GM12878 (cell line): ENCODE data around the gene OLFML3. TPM values are rescaled to one million over a fixed set of nuclear protein-coding genes. Genes with fewer than 3 reads are reported as not detected.

Source experiments
- ATAC-seq: fragments of 200-7000 bp; cut with Tn5 transposase; 3 replicates; pipeline ENCODE4 v1.9.1; 2020; ENCODE audit warnings: mild to moderate bottlenecking, moderate library complexity
- BruUV-seq: library from RNA; stranded (reverse); fragments of 400-500 nt; replicated peaks from 2 replicates; lab custom pipeline; 2021; lab: Mats Ljungman, UMichigan
- CTCF ChIA-PET: fragments of 300-600 bp; sonication (Branson Sonifier 250); formaldehyde crosslinking; extraction: SDS; loops from one replicate; lab custom pipeline; 2021; ENCODE audit warnings: inconsistent platforms; lab: Yijun Ruan, JAX
- POLR2A ChIA-PET: fragments of 350-600 bp; formaldehyde crosslinking; extraction: SDS; loops from one replicate; lab custom pipeline; 2021; ENCODE audit warnings: inconsistent platforms; lab: Charles Lee
- RAD21 ChIA-PET: fragments of 300-600 bp; sonication (Branson Sonifier 250); formaldehyde crosslinking; loops from one replicate; lab custom pipeline; 2023; ENCODE audit warnings: antibody characterized with exemption; ENCODE audit not compliant: unreplicated experiment; lab: Charles Lee
- SMC1A ChIA-PET: fragments of 300-600 bp; sonication (Branson Sonifier 250); formaldehyde crosslinking; loops from one replicate; lab custom pipeline; 2023; ENCODE audit not compliant: unreplicated experiment, uncharacterized antibody; lab: Charles Lee
- DNase-seq: peaks from one replicate; pipeline ENCODE4 v3.0.0-alpha.2; 2011; ENCODE audit warnings: low read depth, low spot score
- FAIRE-seq: peaks from 3 replicates; lab custom pipeline; 2011; peaks lifted over from hg19 to GRCh38; lab: Jason Lieb, UNC
- H2AFZ ChIP-seq: 2 replicates; pipeline ENCODE4 v1.6.0; 2011; ENCODE audit warnings: low read depth, low read length, control low read depth; ENCODE audit not compliant: control insufficient read depth
- H3K27ac ChIP-seq: 2 replicates; pipeline ENCODE4 v1.5.1; 2011; ENCODE audit warnings: control low read depth; ENCODE audit not compliant: control insufficient read depth, insufficient read depth
- H3K27me3 ChIP-seq, 2 experiments: replicated peaks in 1 of 2; 2 replicates each; pipeline versions ENCODE4 v1.6.0 to v1.6.1; 2011; ENCODE audit warnings: low read length in 1 of 2; ENCODE audit not compliant: control insufficient read depth in 2 of 2, insufficient read depth in 2 of 2
- H3K36me3 ChIP-seq, 2 experiments: 2 replicates each; pipeline ENCODE4 v1.5.1; 2011; ENCODE audit warnings: low read length in 1 of 2; ENCODE audit not compliant: control insufficient read depth in 2 of 2, insufficient read depth in 2 of 2
- H3K4me1 ChIP-seq: 2 replicates; pipeline ENCODE4 v1.6.1; 2011; ENCODE audit warnings: mild to moderate bottlenecking, low read length, moderate library complexity, mixed read lengths; ENCODE audit not compliant: control insufficient read depth, insufficient read depth
- H3K4me2 ChIP-seq: 2 replicates; pipeline ENCODE4 v1.6.0; 2011; ENCODE audit warnings: control low read depth; ENCODE audit not compliant: control insufficient read depth, insufficient read depth
- H3K4me3 ChIP-seq: fragments of 200-600 bp; sonication (generic); 2 replicates; pipeline ENCODE4 v1.5.1; 2016
- H3K79me2 ChIP-seq: 2 replicates; pipeline ENCODE4 v1.6.0; 2011; ENCODE audit warnings: low read length; ENCODE audit not compliant: control insufficient read depth, insufficient read depth
- H3K9ac ChIP-seq: 2 replicates; pipeline ENCODE4 v1.8.0; 2011; ENCODE audit warnings: low read length, control low read depth, mixed read lengths; ENCODE audit not compliant: control insufficient read depth, insufficient read depth
- H3K9me3 ChIP-seq: replicated peaks from 3 replicates; pipeline ENCODE4 v1.5.1; 2011; ENCODE audit warnings: mild to moderate bottlenecking, low read length; ENCODE audit not compliant: control insufficient read depth, insufficient read depth
- H4K20me1 ChIP-seq: 2 replicates; pipeline ENCODE4 v1.6.0; 2011; ENCODE audit not compliant: control insufficient read depth, insufficient read depth
- HDAC6 ChIP-seq: fragments of 200-600 bp; sonication (generic); IDR thresholded peaks from one replicate; pipeline ENCODE4 v1.8.0; 2017; ENCODE audit warnings: antibody characterized with exemption; ENCODE audit not compliant: unreplicated experiment
- RAD21 ChIP-seq: IDR thresholded peaks from 2 replicates; pipeline ENCODE4 v1.6.1; 2011; ENCODE audit warnings: mild to moderate bottlenecking, low read depth, low read length, moderate library complexity; ENCODE audit not compliant: insufficient read depth
- SMC3 ChIP-seq: IDR thresholded peaks from 2 replicates; pipeline ENCODE4 v1.6.1; 2011; ENCODE audit warnings: low read length, improper control_type of control experiment, borderline replicate concordance
- SRF ChIP-seq, 2 experiments: IDR thresholded peaks; 2 replicates each; pipeline ENCODE4 v1.6.1; 2011; ENCODE audit warnings: low read depth in 2 of 2, low read length in 2 of 2, mild to moderate bottlenecking in 1 of 2, moderate library complexity in 1 of 2
- WGBS: methylation state at CpG from one replicate; pipeline ENCODE4 v1.1.6; 2016; ENCODE audit warnings: low lambda C conversion rate; ENCODE audit not compliant: insufficient replicate concordance, insufficient coverage; ENCODE audit errors: missing lambda C conversion rate; 5-methylcytosine and 5-hydroxymethylcytosine counted together
- in situ Hi-C: fragments of 300-500 bp; cut with MboI; formaldehyde crosslinking; loops from 9 replicates; pipeline ENCODE4 v1.14.3; 2018; ENCODE audit warnings: mixed read lengths
- intact Hi-C: fragments of 100-400 bp; cut with micrococcal nuclease; formaldehyde crosslinking; loops from one replicate; pipeline ENCODE4 v1.14.2; 2022; ENCODE audit not compliant: unreplicated experiment
- polyA plus RNA-seq, 11 experiments: library from polyadenylated mRNA; depleted of rRNA in 4 of 11; unstranded in 6 of 11; stranded (reverse) in 5 of 11; fragments of >200 nt; fragmentation: Nextera tagmentation in 4 of 11; fragmentation: Illumina TruSeq in 1 of 11; extraction: Ambion mirVana in 4 of 11; extraction: Trizol in 1 of 11; gene quantifications; 1 replicate in 1 of 11; 2 replicates in 10 of 11; pipeline versions ENCODE4 v1.2.1 to v1.2.3, GENCODE V29; 2011 to 2016; ENCODE audit warnings: inconsistent platforms in 2 of 11, missing spikeins in 2 of 11, low read depth in 1 of 11
- total RNA-seq, 4 experiments: library from RNA; depleted of rRNA in 3 of 4; stranded (reverse); fragments of >200 nt in 3 of 4; fragmentation: Illumina TruSeq in 1 of 4; extraction: Trizol in 1 of 4; gene quantifications; 2 replicates each; pipeline versions ENCODE4 v1.2.1 to v1.2.3, GENCODE V29; 2013 to 2021
- TF ChIP-seq, protein P1 (sequence below): IDR thresholded peaks from 2 replicates; pipeline ENCODE4 v1.6.1; 2011; ENCODE audit warnings: low read depth, mild to moderate bottlenecking, low read length, moderate library complexity, borderline replicate concordance; ENCODE audit errors: extremely low read depth
- TF ChIP-seq, protein P2 (sequence below), 3 experiments: IDR thresholded peaks in 2 of 3; conservative IDR thresholded peaks in 1 of 3; 2 replicates each; pipeline ENCODE4 v1.5.1; 2011; ENCODE audit warnings: low read depth in 3 of 3, low read length in 3 of 3, mild to moderate bottlenecking in 3 of 3, control low read depth in 2 of 3, moderate library complexity in 2 of 3, inconsistent platforms in 1 of 3, mixed read lengths in 1 of 3; ENCODE audit not compliant: control insufficient read depth in 2 of 3, insufficient read depth in 1 of 3; ENCODE audit errors: extremely low read depth in 1 of 3
- TF ChIP-seq, protein P3 (sequence below): IDR thresholded peaks from 2 replicates; pipeline ENCODE4 v1.6.1; 2012; ENCODE audit warnings: low read depth, low read length, improper control_type of control experiment

OLFML3 gene
- total and polyA plus RNA-seq, 10 of the 15 experiments (the other 5 are each of a cell fraction or from before 2014, with no cell fraction given): 0.03 TPM; not detected in 9

DNA sequence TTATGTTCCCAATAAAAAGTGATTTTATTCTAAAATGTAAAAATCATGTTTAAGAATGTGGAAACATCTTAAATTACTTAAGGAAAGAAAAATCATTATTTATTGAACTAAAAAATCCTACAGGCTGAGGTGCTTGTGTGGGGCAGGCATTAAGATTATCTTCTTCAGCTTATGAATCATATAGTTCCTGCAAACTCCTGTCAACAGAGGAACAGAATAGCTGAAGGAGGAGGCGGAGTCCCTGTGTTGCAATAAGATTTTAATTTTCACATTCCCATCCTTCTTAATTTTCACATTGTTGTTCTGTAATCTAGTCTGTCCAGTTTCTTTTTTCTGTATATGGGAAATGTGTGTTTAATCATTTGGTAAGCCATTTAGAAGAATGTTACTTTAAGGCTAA lies 20.6 kb upstream of the OLFML3 start:
- BruUV-seq: no TSS peak
- no peak for DNase-seq
- RAD21 ChIA-PET: interaction anchor here (1.1 kb wide), 1 partner anchor 28 kb away, joined by 3 read pairs; no protein-coding TSS in a partner anchor
- intact Hi-C loops: no loop called here
- in situ Hi-C loops: no loop called here
- no peak for TF ChIP-seq HDAC6
- TF ChIP-seq, protein P1, sequence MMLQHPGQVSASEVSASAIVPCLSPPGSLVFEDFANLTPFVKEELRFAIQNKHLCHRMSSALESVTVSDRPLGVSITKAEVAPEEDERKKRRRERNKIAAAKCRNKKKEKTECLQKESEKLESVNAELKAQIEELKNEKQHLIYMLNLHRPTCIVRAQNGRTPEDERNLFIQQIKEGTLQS: no peak
- H3K4me2 ChIP-seq: no peak overlapping the region
- SMC1A ChIA-PET: interaction anchor here (1.4 kb wide), 1 partner anchor 10 kb away, joined by 5 read pairs; no protein-coding TSS in a partner anchor
- no peaks in the 10 kb centered on the region for H3K79me2 ChIP-seq
- FAIRE-seq: no peak
- peaks cover 4 to 22% of the 10 kb centered on the region in 2 experiments for H3K36me3 ChIP-seq
- no peaks in the 10 kb centered on the region for H3K9me3 ChIP-seq
- no peak overlapping the region for H3K4me3 ChIP-seq
- ATAC-seq: no peak
- CTCF ChIA-PET: interaction anchor here (0.9 kb wide), 1 partner anchor 180 kb away, joined by 3 read pairs; no protein-coding TSS in a partner anchor
- H3K27ac ChIP-seq: no peak overlapping the region
- H3K27me3 ChIP-seq: no peaks in the 10 kb centered on the region
- no peak overlapping the region for H3K9ac ChIP-seq
- no peak overlapping the region for H2AFZ ChIP-seq
- no peaks in the 10 kb centered on the region for H3K4me1 ChIP-seq
- 92% methylated on average over 1 of the region's 1 CpG for WGBS
- POLR2A ChIA-PET: interaction anchor here (1.1 kb wide), 1 partner anchor 10 kb away, joined by 3 read pairs; no protein-coding TSS in a partner anchor
- no peaks in the 10 kb centered on the region for H4K20me1 ChIP-seq

DNA sequence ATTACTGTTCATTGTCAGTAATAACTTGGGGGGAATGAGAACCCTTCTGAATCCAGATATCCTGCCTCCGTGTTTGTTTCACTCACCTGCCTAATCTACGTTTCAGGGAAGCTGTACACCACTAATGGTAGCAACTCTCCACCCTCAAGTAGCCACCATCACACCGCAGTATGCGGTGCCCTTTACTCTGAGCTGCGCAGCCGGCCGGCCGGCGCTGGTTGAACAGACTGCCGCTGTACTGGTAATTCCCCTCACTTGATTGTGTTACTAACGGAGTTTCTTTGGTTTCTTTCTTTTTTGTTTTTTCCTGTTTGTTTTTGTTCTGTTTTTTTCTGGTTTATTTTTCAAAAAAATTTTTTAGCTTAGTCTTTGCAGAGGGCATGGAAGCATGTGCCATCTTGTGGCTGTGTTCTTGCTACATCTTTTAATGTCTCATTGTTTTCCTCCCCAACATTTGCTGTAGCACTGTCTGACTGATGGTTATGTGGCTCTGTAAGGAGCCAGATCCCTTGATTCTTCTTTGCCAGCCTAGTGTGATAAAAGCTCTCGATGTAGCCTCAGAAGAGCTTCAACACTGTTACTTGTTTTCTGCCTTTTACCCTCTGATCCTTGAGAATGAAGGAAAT lies 15.9 kb upstream of the OLFML3 start:
- CTCF ChIA-PET: interaction anchor here (0.5 to 3.0 kb wide), 13 partner anchors 12 to 266 kb away, joined by 3 to 19 read pairs (median 4); no protein-coding TSS in a partner anchor
- POLR2A ChIA-PET: interaction anchor here (0.5 to 2.4 kb wide), 2 partner anchors 34 to 203 kb away, joined by 3 to 5 read pairs; partner anchors contain the start of gene HIPK1
- DNase-seq (no peak), ATAC-seq (no peak)
- intact Hi-C loops: no loop called here
- Histone ChIP-seq H3K9ac (no peak overlapping the region), H3K27me3 (no peaks in the 10 kb centered on the region), H3K27ac (no peak overlapping the region), H3K36me3 (peaks cover 7 to 17% of the 10 kb centered on the region in 2 experiments), H3K79me2 (no peaks in the 10 kb centered on the region), H2AFZ (no peak overlapping the region), H3K4me1 (no peaks in the 10 kb centered on the region), H4K20me1 (no peaks in the 10 kb centered on the region)
- BruUV-seq: no TSS peak
- SMC1A ChIA-PET: interaction anchor here (0.7 to 3.4 kb wide), 12 partner anchors 11 to 320 kb away, joined by 3 to 18 read pairs (median 4); partner anchors contain the start of genes AP4B1, DCLRE1B and HIPK1
- peak; percentile 36; the same call in 1 of the 2 replicates for TF ChIP-seq RAD21
- TF ChIP-seq, protein P2, sequence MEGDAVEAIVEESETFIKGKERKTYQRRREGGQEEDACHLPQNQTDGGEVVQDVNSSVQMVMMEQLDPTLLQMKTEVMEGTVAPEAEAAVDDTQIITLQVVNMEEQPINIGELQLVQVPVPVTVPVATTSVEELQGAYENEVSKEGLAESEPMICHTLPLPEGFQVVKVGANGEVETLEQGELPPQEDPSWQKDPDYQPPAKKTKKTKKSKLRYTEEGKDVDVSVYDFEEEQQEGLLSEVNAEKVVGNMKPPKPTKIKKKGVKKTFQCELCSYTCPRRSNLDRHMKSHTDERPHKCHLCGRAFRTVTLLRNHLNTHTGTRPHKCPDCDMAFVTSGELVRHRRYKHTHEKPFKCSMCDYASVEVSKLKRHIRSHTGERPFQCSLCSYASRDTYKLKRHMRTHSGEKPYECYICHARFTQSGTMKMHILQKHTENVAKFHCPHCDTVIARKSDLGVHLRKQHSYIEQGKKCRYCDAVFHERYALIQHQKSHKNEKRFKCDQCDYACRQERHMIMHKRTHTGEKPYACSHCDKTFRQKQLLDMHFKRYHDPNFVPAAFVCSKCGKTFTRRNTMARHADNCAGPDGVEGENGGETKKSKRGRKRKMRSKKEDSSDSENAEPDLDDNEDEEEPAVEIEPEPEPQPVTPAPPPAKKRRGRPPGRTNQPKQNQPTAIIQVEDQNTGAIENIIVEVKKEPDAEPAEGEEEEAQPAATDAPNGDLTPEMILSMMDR (IDR thresholded peaks at IDR 0.05 in 2 of 3, conservative IDR thresholded peaks at IDR 0.05 in 1 of 3; ENCODE audit: control insufficient read depth in 2 of 3, extremely low read depth in 1 of 3, insufficient read depth in 1 of 3, low read depth in 3 of 3, low read length in 3 of 3): peak in 1 of 3 experiments; percentile 31; a peak in 2 of 6 replicates
- peak; percentile 11; the same call in 1 of the 2 replicates for TF ChIP-seq SMC3
- TF ChIP-seq SRF (IDR thresholded peaks at IDR 0.05; ENCODE audit: low read depth in 2 of 2, low read length in 2 of 2): no peak
- TF ChIP-seq, protein P3, sequence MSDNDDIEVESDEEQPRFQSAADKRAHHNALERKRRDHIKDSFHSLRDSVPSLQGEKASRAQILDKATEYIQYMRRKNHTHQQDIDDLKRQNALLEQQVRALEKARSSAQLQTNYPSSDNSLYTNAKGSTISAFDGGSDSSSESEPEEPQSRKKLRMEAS: no peak
- TF ChIP-seq, all 136 proteins: peak for 3
- H3K9me3 ChIP-seq: no peaks in the 10 kb centered on the region
- no peak overlapping the region for H3K4me2 ChIP-seq
- WGBS: 93% methylated on average over 12 of the region's 12 CpGs
- H3K4me3 ChIP-seq: no peak overlapping the region
- RAD21 ChIA-PET: interaction anchor here (0.9 to 3.0 kb wide), 9 partner anchors 13 to 130 kb away, joined by 3 to 14 read pairs (median 4); no protein-coding TSS in a partner anchor
- in situ Hi-C loops: no loop called here
- FAIRE-seq: no peak
